Measurements from ENCODE around the gene ABCA7.

ABCA7 gene

DNA sequence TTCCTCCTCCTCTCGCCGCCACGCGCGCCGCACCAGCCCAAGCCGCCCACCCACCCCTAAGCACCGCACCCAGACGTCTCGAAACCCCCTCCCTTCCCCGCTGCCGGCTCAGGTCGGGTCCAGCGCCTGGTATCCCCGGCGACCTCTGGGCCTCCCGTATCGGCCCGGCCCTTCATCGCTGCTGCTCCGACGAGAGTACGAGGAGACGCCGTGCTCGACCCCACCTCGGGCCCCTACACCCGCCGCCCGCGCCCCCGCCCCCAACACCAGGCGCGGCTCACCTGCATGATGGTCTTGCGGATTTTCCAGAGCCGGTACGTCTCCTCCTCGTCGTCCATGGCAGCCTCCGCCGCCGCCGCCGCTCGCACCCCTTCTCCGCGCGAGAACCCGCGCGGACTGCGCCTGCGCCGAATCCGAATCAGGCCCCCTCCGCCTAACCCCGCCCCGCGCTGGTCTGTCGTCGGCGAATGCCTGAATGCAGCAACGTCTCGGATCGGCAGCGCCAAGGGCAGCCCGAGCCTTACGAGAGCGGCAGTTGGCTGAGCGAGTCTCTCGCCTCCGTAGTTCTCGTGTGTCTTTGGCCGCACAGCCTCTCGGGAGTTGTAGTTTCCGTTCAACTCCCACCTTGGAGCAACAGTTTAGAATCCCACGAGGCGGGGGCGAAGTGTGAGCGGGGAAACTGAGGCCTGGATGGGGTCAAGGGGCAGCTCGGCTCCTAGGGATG is 55.2 kb downstream of the ABCA7 start, which contains the start of gene POLR2E:
Gene POLR2E, minus strand, starts transcription at position 398 of the 724 bp plus-strand sequence. Its CDS starts 60 bp downstream, at position 338.
- Histone ChIP-seq H3K4me2 (ENCODE audit: low read length) (peak within 1 kb of the TSS; percentile 72), H3K79me2 (ENCODE audit: control insufficient read depth, low read length) (peaks cover 43% of the 10 kb centered on the region), H3K4me1 (ENCODE audit: control insufficient read depth, low read length) (peaks cover 24% of the 10 kb centered on the region), H4K20me1 (ENCODE audit: control insufficient read depth, insufficient read depth, low read depth, low read length) (peaks cover 15% of the 10 kb centered on the region), H3K27ac (ENCODE audit: low read depth, low read length) (peak within 1 kb of the TSS; percentile 52), H3F3A (ENCODE audit: control insufficient read depth, insufficient read depth) (peaks cover 7% of the 10 kb centered on the region; the same call in 1 of the 2 replicates), H3K4me3 (ENCODE audit: low read length) (peak within 1 kb of the TSS; percentile 79), H3K9me2 (replicated peaks; ENCODE audit: control insufficient read depth, low read length) (no peaks in the 10 kb centered on the region), H3K27me3 (ENCODE audit: control insufficient read depth, low read length) (no peaks in the 10 kb centered on the region), H3K36me3 (ENCODE audit: control insufficient read depth, low read length) (peaks cover 40% of the 10 kb centered on the region), H3K9me3 (ENCODE audit: control insufficient read depth, insufficient read depth, low read length) (no peaks in the 10 kb centered on the region)
- TF ChIP-seq EZH2phosphoT487 (IDR thresholded peaks at IDR 0.05; ENCODE audit: borderline replicate concordance, low read length) (no peak), CTCF (IDR thresholded peaks at IDR 0.05; ENCODE audit: low read depth, low read length, poor library complexity, severe bottlenecking) (no peak)

DNA sequence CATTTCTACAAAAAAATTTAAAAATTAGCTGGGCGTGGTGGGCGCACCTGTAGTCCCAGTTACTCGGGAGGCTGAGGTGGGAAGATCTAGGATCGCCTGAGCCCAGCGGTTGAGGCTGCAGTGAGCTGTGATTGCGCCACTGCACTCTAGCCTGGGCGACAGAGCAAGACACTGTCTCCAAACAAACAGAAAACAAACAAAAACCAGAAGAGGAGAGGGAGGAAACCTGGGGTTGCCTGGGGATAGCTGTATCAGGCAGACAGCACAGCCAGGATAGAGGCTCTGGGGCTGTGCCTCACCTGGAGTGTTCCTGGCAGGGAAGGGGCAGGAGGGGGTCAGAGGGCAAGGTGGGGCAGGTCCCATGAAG is 57.9 kb downstream of the ABCA7 start:
- Histone ChIP-seq H3K9me2 (replicated peaks; ENCODE audit: control insufficient read depth, low read length) (no peaks in the 10 kb centered on the region), H3K36me3 (ENCODE audit: control insufficient read depth, low read length) (peaks cover 19% of the 10 kb centered on the region), H4K20me1 (ENCODE audit: control insufficient read depth, insufficient read depth, low read depth, low read length) (peaks cover 15% of the 10 kb centered on the region), H3K27ac (ENCODE audit: low read depth, low read length) (no peak overlapping the region), H3K79me2 (ENCODE audit: control insufficient read depth, low read length) (peaks cover 25% of the 10 kb centered on the region), H3K27me3 (ENCODE audit: control insufficient read depth, low read length) (no peaks in the 10 kb centered on the region), H3K4me3 (ENCODE audit: low read length) (no peak overlapping the region), H3K4me1 (ENCODE audit: control insufficient read depth, low read length) (peaks cover 44% of the 10 kb centered on the region), H3F3A (ENCODE audit: control insufficient read depth, insufficient read depth) (peaks cover 14% of the 10 kb centered on the region), H3K4me2 (ENCODE audit: low read length) (no peak overlapping the region), H3K9me3 (ENCODE audit: control insufficient read depth, insufficient read depth, low read length) (no peaks in the 10 kb centered on the region)
- TF ChIP-seq CTCF (IDR thresholded peaks at IDR 0.05; ENCODE audit: low read depth, low read length, poor library complexity, severe bottlenecking) (no peak), EZH2phosphoT487 (IDR thresholded peaks at IDR 0.05; ENCODE audit: borderline replicate concordance, low read length) (no peak)

DNA sequence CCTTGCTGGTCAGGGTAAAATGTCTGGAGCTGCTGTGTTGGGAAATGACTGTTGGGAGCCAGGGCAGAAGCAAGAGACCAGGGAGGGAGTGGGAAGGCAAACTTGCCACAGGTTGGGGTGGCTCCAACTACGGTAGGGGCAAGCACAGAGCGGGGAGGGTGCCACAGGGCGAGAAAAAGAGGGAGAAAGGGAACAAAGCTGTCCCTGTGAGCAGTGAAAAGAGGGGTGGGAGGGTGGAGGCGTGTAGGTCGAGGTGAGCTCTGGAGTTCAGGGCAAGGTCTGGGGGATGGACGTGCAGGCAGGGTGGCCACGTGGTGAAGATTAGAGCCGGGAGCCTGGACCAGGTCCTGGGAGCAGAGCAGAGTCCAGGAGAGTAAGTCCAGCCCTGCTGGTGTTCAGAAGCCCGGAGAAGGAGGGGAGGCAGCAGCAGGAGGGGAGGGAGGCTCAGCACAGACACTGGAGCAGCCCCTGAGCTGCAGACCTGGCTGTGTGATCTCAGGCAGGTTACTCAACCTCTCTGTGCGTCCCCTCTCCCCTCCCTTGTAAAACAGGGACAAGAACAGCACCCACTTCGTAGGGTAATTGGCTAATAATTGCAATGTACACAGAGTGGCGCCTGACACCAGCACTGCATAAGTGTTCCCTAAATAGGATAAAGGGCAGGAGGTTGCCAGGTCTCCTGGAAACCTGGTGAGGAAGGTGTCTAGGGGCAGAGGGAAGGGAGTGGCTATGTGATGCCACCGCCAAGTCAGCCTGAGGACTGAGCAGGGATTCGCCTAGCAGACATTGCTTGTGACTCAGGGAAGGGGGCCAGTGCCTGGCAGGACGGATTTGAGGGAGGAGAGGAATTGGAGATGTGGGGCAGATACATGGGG is 58.5 kb downstream of the ABCA7 start:
- TF ChIP-seq CTCF (IDR thresholded peaks at IDR 0.05; ENCODE audit: low read depth, low read length, poor library complexity, severe bottlenecking), result no peak
- TF ChIP-seq EZH2phosphoT487 (IDR thresholded peaks at IDR 0.05; ENCODE audit: borderline replicate concordance, low read length), result no peak
- Histone ChIP-seq H3K27me3 (ENCODE audit: control insufficient read depth, low read length) (no peaks in the 10 kb centered on the region), H3K36me3 (ENCODE audit: control insufficient read depth, low read length) (peaks cover 13% of the 10 kb centered on the region), H3K4me3 (ENCODE audit: low read length) (no peak overlapping the region), H3K27ac (ENCODE audit: low read depth, low read length) (no peak overlapping the region), H4K20me1 (ENCODE audit: control insufficient read depth, insufficient read depth, low read depth, low read length) (peaks cover 14% of the 10 kb centered on the region), H3K9me2 (replicated peaks; ENCODE audit: control insufficient read depth, low read length) (no peaks in the 10 kb centered on the region), H3K4me2 (ENCODE audit: low read length) (no peak overlapping the region), H3K79me2 (ENCODE audit: control insufficient read depth, low read length) (peaks cover 18% of the 10 kb centered on the region), H3K9me3 (ENCODE audit: control insufficient read depth, insufficient read depth, low read length) (no peaks in the 10 kb centered on the region), H3F3A (ENCODE audit: control insufficient read depth, insufficient read depth) (peaks cover 16% of the 10 kb centered on the region), H3K4me1 (ENCODE audit: control insufficient read depth, low read length) (peaks cover 48% of the 10 kb centered on the region)

Measured in DOHH2 (cell line).